Measurements from ENCODE around the gene E2F4. TPM values are rescaled to one million over a fixed set of nuclear protein-coding genes. Genes with fewer than 3 reads are reported as not detected.

The E2F4 gene
- total RNA-seq, 2 donors from 2014 or later = 71.8 to 72.8 TPM

GRCh38 chr16:67183627-67184452, 8.1 kb upstream of the E2F4 start, which contains the start of gene MATCAP1:
MATCAP1 (minus strand) TSS chr16:67183963; CDS start chr16:67180610, 3,353 bp downstream.
- WGBS, 2 experiments (ENCODE audit: insufficient coverage in 1 of 2, insufficient read length in 1 of 2) = 0% methylated on average over 37 to 77 of the region's 77 CpGs
- H3K9me3 ChIP-seq (ENCODE audit: control insufficient read depth, low read length) = no peaks in the 10 kb centered on the region
- peaks cover 25% of the 10 kb centered on the region for H3K27me3 Mint-ChIP-seq (ENCODE audit: insufficient read depth)
- TF ChIP-seq CTCF (conservative IDR thresholded peaks at IDR 0.05) = no peak
- H3K27ac Mint-ChIP-seq = no peak within 1 kb of the TSS
- peak within 1 kb of the TSS; percentile 82 for H3K9ac ChIP-seq (ENCODE audit: extremely low read depth, low read length, poor library complexity, severe bottlenecking)
- peaks cover 6% of the 10 kb centered on the region for H3K4me1 ChIP-seq (ENCODE audit: control insufficient read depth, insufficient read depth, low read length)
- H3K36me3 ChIP-seq (ENCODE audit: control insufficient read depth, insufficient read depth, low read length) = peaks cover 7% of the 10 kb centered on the region
- H3K4me3 ChIP-seq (ENCODE audit: low read length) = peak within 1 kb of the TSS; percentile 84
- no peaks in the 10 kb centered on the region for H3K36me3 Mint-ChIP-seq (ENCODE audit: low read depth)
- peaks cover 14% of the 10 kb centered on the region for H3K4me1 Mint-ChIP-seq
- H3K27ac ChIP-seq (ENCODE audit: low read depth, low read length) = peak within 1 kb of the TSS; percentile 99
- H3K9me3 Mint-ChIP-seq = no peaks in the 10 kb centered on the region
- peak; percentile 97 for DNase-seq
- H3K27me3 ChIP-seq (ENCODE audit: control insufficient read depth, insufficient read depth, low read length, poor library complexity, severe bottlenecking) = peaks cover 26% of the 10 kb centered on the region
- H3K4me3 Mint-ChIP-seq = no peak within 1 kb of the TSS

- Histone ChIP-seq H3K27me3 (ENCODE audit: control insufficient read depth, insufficient read depth, low read length, poor library complexity, severe bottlenecking) (peaks cover 21% of the 10 kb centered on the region), H3K4me1 (ENCODE audit: control insufficient read depth, insufficient read depth, low read length) (peaks cover 6% of the 10 kb centered on the region), H3K9ac (ENCODE audit: extremely low read depth, low read length, poor library complexity, severe bottlenecking) (no peak overlapping the region), H3K4me3 (ENCODE audit: low read length) (peak overlapping the region; percentile 84), H3K27ac (ENCODE audit: low read depth, low read length) (no peak overlapping the region), H3K36me3 (ENCODE audit: control insufficient read depth, insufficient read depth, low read length) (peaks cover 7% of the 10 kb centered on the region), H3K9me3 (ENCODE audit: control insufficient read depth, low read length) (no peaks in the 10 kb centered on the region)
- DNase-seq = peak; percentile 76
- WGBS, 2 experiments (ENCODE audit: insufficient coverage in 1 of 2, insufficient read length in 1 of 2) = 14 to 15% methylated on average over 15 to 59 of the region's 59 CpGs
- no peak overlapping the region for H3K4me3 Mint-ChIP-seq
- peaks cover 23% of the 10 kb centered on the region for H3K27me3 Mint-ChIP-seq (ENCODE audit: insufficient read depth)
- peaks cover 14% of the 10 kb centered on the region for H3K4me1 Mint-ChIP-seq
- TF ChIP-seq CTCF (conservative IDR thresholded peaks at IDR 0.05) = no peak
- H3K36me3 Mint-ChIP-seq (ENCODE audit: low read depth) = no peaks in the 10 kb centered on the region
- H3K9me3 Mint-ChIP-seq = no peaks in the 10 kb centered on the region
- no peak overlapping the region for H3K27ac Mint-ChIP-seq
Observed at GRCh38 chr16:67184453-67184994, 7.4 kb upstream of the E2F4 start.

- H3K9ac ChIP-seq (ENCODE audit: extremely low read depth, low read length, poor library complexity, severe bottlenecking) = no peak overlapping the region
- peak; percentile 99 for DNase-seq
- H3K4me1 Mint-ChIP-seq = peaks cover 14% of the 10 kb centered on the region
- peaks cover 7% of the 10 kb centered on the region for H3K36me3 ChIP-seq (ENCODE audit: control insufficient read depth, insufficient read depth, low read length)
- peaks cover 23% of the 10 kb centered on the region for H3K27me3 Mint-ChIP-seq (ENCODE audit: insufficient read depth)
- peak; percentile 88 for TF ChIP-seq CTCF (conservative IDR thresholded peaks at IDR 0.05)
- no peaks in the 10 kb centered on the region for H3K9me3 ChIP-seq (ENCODE audit: control insufficient read depth, low read length)
- H3K27ac ChIP-seq (ENCODE audit: low read depth, low read length) = no peak overlapping the region
- no peak overlapping the region for H3K4me3 Mint-ChIP-seq
- peaks cover 6% of the 10 kb centered on the region for H3K4me1 ChIP-seq (ENCODE audit: control insufficient read depth, insufficient read depth, low read length)
- no peak overlapping the region for H3K4me3 ChIP-seq (ENCODE audit: low read length)
- WGBS, 2 experiments (ENCODE audit: insufficient coverage in 1 of 2, insufficient read length in 1 of 2) = 17 to 19% methylated on average over 24 to 43 of the region's 43 CpGs
- peaks cover 21% of the 10 kb centered on the region for H3K27me3 ChIP-seq (ENCODE audit: control insufficient read depth, insufficient read depth, low read length, poor library complexity, severe bottlenecking)
- no peaks in the 10 kb centered on the region for H3K36me3 Mint-ChIP-seq (ENCODE audit: low read depth)
- H3K9me3 Mint-ChIP-seq = no peaks in the 10 kb centered on the region
- no peak overlapping the region for H3K27ac Mint-ChIP-seq
Observed at GRCh38 chr16:67184995-67185650, 6.8 kb upstream of the E2F4 start.

Measured in endodermal cell (in vitro differentiated cells).